ENCODE results near the gene SBF2.

SBF2 gene

GRCh38 chr11:10317776-10318526, 23.9 kb upstream of the SBF2 start:
- no peak for DNase-seq

DNA sequence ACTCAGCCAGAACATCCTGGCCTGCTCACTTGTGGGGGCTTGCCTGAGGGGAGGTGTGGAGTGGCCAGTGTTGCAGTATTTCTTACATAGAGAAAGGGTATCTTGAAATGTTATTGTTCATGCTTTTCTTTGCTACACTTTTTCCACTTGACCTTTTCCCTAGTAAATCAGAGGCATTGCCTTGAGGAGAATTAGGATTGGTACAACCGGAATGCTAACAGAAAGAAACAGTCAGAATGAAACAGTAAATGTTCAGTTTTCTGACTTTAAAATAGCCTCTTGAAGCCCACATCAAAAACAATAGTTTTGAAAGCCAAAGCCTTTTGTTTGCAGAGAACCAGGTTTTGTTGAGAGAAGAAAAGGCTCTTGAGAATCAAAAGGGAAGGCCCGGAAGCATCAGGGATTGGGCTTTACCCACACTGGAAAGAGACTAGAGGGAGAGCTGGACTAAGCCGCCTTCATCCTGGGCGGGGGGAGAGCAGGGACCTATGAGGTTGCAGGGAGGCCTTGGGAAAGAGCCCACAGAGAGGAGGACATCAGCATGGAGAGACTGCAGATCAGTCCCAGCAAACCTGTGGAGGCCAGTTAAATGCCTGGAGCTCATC, 23.2 kb upstream of the SBF2 start:
- DNase-seq = peak in 6 of 56 donors; percentile 4 to 44 (median 22)

- no peak for DNase-seq
Measured at GRCh38 chr11:10315083-10315482, 21.1 kb upstream of the SBF2 start.

- DNase-seq = peak in 1 of 56 donors; percentile 21
Measured at GRCh38 chr11:10314199-10315072, 20.4 kb upstream of the SBF2 start.

DNA sequence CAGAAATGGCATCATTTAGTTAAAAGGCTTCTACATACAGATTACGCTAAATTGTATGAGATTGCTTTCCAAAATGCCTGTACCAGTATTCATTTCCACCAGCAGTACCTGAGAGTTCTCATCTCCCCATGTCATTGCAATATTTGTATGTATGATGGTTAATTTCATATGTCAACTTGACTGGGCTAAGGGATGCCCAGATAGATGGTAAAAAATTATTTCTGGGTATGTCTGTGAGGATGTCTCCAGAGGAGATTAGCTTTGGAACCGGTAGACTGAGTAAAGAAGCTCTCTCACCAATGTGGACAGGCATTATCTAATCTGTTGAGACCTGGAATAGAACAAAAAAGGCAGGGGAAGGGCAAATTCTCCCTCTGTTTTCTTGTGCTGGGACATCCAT, 17.8 kb upstream of the SBF2 start:
- no peak for DNase-seq

GRCh38 chr11:10310301-10310841, 16.4 kb upstream of the SBF2 start:
- DNase-seq = no peak

DNA sequence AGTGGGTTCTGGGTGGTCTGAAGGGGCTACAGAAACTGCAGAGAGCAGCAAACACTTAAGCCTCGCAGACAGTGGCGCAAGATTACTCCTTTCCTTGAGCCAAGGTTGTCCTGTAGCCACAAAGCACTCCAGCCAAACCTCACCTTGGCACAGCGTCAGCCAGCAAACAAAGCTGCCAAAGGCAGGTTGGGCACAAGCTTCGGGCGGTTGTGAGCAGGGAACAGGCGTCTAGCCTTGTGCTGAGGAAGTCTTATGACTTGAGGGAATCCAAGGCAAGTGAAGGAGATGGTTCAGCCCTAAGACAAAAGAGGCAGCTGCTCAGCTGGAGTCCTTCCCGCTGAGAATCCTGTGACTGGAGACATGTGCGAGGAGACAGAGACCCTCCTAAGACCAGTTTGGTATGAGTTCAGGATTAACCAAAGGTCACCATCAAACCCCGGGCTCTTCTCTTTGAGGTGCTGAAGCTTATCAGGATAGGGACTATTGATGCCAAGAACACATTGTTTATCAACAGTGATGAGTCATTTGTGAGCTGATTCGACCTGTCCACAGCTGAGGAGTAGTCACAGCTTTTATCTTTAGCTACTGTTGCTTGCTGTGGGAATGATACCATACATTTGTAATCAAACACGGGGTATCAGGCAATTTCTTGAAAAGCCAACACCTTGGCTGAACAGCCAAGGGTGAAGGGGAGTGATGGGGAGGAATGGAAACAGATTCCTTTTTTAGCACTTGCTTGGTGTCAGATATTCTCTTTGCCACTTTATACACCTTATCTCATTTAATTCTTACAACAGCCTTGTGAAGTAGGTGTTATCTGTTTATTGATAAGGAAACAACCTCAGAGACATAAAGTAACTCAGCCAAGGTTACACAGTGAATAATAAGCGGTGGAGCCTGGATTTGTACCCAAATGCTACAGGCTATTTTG, 15.4 kb upstream of the SBF2 start:
- DNase-seq = peak in 23 of 56 donors; percentile 10 to 70 (median 46)

GRCh38 chr11:10308201-10308954, 14.4 kb upstream of the SBF2 start:
- no peak for DNase-seq

DNA sequence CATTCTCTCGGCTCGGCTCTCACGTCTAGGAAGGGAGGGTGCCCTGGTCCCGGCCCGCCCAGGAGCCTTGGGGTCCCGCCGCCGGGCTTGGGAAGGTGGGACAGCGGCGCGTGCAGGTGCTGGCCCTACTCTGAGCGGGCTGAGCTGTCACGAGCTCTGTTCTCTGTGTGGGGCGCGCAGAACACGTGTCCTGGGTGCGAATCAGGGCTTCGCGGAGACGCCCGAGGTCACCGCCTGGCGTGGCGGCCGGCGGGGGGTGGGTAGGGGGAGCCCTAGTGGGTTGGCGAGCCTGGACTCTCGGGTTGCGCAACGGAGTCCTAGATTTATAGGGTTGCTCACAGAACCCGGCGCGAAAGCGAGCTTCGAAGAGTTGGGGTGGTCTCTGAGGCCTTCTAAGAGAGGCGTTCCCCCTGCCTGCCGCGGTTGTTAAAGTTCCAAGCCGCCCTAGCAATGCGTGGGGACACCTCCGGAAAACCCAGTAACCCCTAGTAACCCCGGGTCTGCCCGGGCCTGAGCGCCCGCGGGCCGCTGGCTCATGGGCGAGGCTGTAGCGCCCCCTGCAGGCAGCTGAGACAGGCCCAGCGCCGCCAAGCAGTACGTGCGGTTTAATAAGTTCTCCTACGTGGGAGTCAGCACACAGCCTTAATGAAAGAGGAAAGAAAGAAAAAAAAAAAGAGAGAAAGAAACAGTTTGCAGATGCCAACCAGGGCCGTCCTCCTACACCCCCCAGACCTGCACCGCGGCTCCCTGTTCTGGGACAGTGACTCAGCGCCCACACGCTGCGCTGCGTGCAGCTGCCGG, 13.6 kb upstream of the SBF2 start:
- DNase-seq = peak in 51 of 56 donors; percentile 39 to 87 (median 70)

DNA sequence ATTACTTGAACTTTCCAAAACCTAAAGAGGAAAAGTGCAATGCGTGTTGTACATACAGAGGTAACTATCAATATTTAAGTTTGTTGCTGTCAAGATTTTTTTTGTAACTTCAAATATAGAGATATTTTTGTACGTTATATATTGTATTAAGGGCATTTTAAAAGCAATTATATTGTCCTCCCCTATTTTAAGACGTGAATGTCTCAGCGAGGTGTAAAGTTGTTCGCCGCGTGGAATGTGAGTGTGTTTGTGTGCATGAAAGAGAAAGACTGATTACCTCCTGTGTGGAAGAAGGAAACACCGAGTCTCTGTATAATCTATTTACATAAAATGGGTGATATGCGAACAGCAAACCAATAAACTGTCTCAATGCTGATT, 13.0 kb upstream of the SBF2 start:
- no peak for DNase-seq

- peak in 3 of 56 donors; percentile 12 to 48 (median 18) for DNase-seq
Measured at GRCh38 chr11:10305964-10306918, 12.2 kb upstream of the SBF2 start.

DNA sequence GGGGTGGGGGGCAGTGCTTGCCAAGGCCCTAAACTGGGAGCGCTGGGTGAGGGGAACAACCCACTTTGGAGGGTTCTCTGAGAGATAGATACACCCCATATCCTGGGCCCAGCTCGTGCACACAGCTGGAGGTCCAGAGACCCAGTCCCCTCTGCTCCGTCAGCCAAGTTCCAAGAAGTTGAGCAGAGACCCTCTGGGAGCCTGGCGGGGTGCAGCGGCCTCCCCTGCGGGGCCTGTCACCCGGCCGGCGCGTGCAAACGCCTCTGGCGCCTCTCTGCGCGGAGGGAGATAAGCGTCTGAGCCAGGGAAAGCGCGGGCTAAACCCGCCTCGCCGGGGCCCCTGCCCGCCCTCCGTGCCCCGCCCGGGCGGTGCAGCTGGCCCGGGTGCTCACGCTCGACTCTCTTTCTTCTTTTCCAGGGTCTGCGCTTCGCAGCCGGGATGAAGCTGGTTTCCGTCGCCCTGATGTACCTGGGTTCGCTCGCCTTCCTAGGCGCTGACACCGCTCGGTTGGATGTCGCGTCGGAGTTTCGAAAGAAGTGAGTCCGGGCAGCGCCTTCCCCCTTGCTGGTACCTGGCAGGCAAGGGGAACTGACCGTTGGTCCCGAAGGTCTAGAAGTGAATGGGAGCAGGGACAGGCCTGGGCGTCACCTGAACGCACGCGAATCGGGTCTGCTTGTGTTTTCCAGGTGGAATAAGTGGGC, 11.4 kb upstream of the SBF2 start:
- DNase-seq = peak in 2 of 56 donors; percentile 21 to 40

- peak in 41 of 56 donors; percentile 35 to 83 (median 61) for DNase-seq
Measured at GRCh38 chr11:10304495-10305261, 10.7 kb upstream of the SBF2 start, which contains the start of gene ADM. ADM (plus strand) TSS chr11:10305073; CDS start chr11:10305701, 628 bp downstream.

- DNase-seq = peak in 5 of 56 donors; percentile 16 to 40 (median 26)
Measured at GRCh38 chr11:10303558-10304363, 9.7 kb upstream of the SBF2 start.

Data from nucleus accumbens (tissue), 56 donors.